DOHH2 (cell line): ENCODE data around the gene ANKS3.
A peak's percentile ranks its signal among the peaks of the same experiment; 100 is the strongest.

Experiments
- H3F3A ChIP-seq: fragments of 200-600 bp; sonication (generic), shearing (Covaris generic); 2 replicates; pipeline ENCODE4 v1.6.0; 2016; ENCODE audit warnings: antibody characterized with exemption, mild to moderate bottlenecking; ENCODE audit not compliant: control insufficient read depth, insufficient read depth
- H3K27ac ChIP-seq: fragments of 200-600 bp; sonication (generic); 2 replicates; pipeline ENCODE4 v1.5.1; 2014; ENCODE audit warnings: low read depth, mild to moderate bottlenecking, low read length, moderate library complexity
- H3K27me3 ChIP-seq: fragments of 200-600 bp; sonication (generic); 2 replicates; pipeline ENCODE4 v1.6.1; 2014; ENCODE audit warnings: mild to moderate bottlenecking, low read length, mixed read lengths; ENCODE audit not compliant: control insufficient read depth
- H3K36me3 ChIP-seq: fragments of 200-600 bp; sonication (generic); 2 replicates; pipeline ENCODE4 v1.6.1; 2014; ENCODE audit warnings: mild to moderate bottlenecking, low read length, moderate library complexity, mixed read lengths; ENCODE audit not compliant: control insufficient read depth
- H3K4me1 ChIP-seq: fragments of 200-600 bp; sonication (generic); 2 replicates; pipeline ENCODE4 v1.6.1; 2014; ENCODE audit warnings: mild to moderate bottlenecking, low read length, mixed read lengths; ENCODE audit not compliant: control insufficient read depth
- H3K4me2 ChIP-seq: fragments of 200-600 bp; sonication (generic); 2 replicates; pipeline ENCODE4 v1.6.0; 2014; ENCODE audit warnings: mild to moderate bottlenecking, low read length, moderate library complexity
- H3K4me3 ChIP-seq: fragments of 200-600 bp; sonication (generic); 2 replicates; pipeline ENCODE4 v1.5.1; 2014; ENCODE audit warnings: mild to moderate bottlenecking, low read length, mixed read lengths
- H3K79me2 ChIP-seq: fragments of 200-600 bp; sonication (generic); 2 replicates; pipeline ENCODE4 v1.6.1; 2014; ENCODE audit warnings: mild to moderate bottlenecking, low read length, mixed read lengths; ENCODE audit not compliant: control insufficient read depth
- H3K9me2 ChIP-seq: fragments of 200-600 bp; sonication (generic); replicated peaks from 2 replicates; pipeline ENCODE4 v1.6.1; 2014; ENCODE audit warnings: mild to moderate bottlenecking, low read length, mixed read lengths; ENCODE audit not compliant: control insufficient read depth
- H3K9me3 ChIP-seq: fragments of 200-600 bp; sonication (generic); 2 replicates; pipeline ENCODE4 v1.6.1; 2014; ENCODE audit warnings: antibody characterized with exemption, low read length, mixed read lengths; ENCODE audit not compliant: control insufficient read depth, insufficient read depth
- H4K20me1 ChIP-seq: fragments of 200-600 bp; sonication (generic); 2 replicates; pipeline ENCODE4 v1.6.0; 2014; ENCODE audit warnings: low read depth, mild to moderate bottlenecking, antibody characterized with exemption, low read length, moderate library complexity; ENCODE audit not compliant: control insufficient read depth, insufficient read depth
- EZH2phosphoT487 ChIP-seq: fragments of 200-600 bp; sonication (generic); IDR thresholded peaks from 2 replicates; pipeline ENCODE4 v1.6.1; 2017; ENCODE audit warnings: borderline replicate concordance, mild to moderate bottlenecking, antibody characterized with exemption, low read length, moderate library complexity, mixed read lengths
- TF ChIP-seq, protein P1 (sequence below): fragments of 200-600 bp; sonication (generic); IDR thresholded peaks from one replicate; pipeline ENCODE4 v1.5.1; 2014; ENCODE audit warnings: antibody characterized with exemption, mild to moderate bottlenecking, low read depth, low read length; ENCODE audit not compliant: poor library complexity, severe bottlenecking

The ANKS3 gene

DNA sequence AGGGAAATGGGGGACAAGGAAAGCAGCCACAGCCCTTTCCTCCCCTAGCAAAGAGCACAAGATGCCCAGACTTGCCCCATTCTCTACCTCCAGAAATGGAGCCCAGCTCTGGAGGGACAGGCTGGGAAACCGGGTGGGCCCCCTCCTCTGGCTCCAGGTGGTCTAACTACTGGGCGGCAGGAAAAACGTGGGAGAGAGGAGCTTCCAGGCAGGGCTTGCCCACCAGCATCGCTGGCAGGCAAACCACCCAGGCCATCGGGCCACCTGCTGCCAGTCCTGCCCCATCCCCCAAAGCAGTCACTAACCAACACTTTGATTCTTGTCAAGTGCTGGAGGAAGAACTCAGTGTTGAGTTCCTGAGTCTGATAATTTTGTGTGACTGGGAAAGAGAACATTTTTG lies 15.6 kb downstream of the ANKS3 start:
- H3K4me3 ChIP-seq = 0 out of 2 replicates have a peak overlapping the region, but pooled peaks have one; percentile 2
- peak overlapping the region; percentile 24 for H3K4me2 ChIP-seq

DNA sequence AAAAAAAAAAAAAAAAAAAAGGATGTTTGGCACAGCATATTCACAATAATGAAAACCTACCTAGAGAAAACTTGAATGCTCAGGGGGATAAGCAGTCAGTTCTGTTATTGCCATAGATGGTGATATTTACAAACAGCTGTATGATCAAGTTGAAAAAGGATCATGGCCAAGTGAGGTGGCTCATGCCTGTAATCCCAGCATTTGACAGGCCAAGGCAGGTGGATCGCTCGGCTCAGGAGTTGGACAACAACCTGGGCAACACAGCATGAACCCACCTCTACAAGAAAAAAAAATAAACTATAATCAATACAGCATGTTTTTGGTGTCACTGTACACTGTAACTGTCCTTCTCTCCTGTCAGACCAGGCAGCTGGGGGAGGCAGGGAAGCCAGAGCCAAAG lies 19.1 kb downstream of the ANKS3 start:
- Histone ChIP-seq H3K79me2 (no peaks in the 10 kb centered on the region), H3F3A (no peaks in the 10 kb centered on the region), H3K27me3 (no peaks in the 10 kb centered on the region), H3K9me3 (no peaks in the 10 kb centered on the region), H4K20me1 (no peaks in the 10 kb centered on the region), H3K36me3 (peaks cover 6% of the 10 kb centered on the region; the same call in 1 of the 2 replicates), H3K4me1 (peaks cover 15% of the 10 kb centered on the region), H3K9me2 (no peaks in the 10 kb centered on the region), H3K4me2 (no peak overlapping the region), H3K27ac (no peak overlapping the region), H3K4me3 (no peak overlapping the region)
- TF ChIP-seq EZH2phosphoT487 = no peak
- TF ChIP-seq, protein P1, sequence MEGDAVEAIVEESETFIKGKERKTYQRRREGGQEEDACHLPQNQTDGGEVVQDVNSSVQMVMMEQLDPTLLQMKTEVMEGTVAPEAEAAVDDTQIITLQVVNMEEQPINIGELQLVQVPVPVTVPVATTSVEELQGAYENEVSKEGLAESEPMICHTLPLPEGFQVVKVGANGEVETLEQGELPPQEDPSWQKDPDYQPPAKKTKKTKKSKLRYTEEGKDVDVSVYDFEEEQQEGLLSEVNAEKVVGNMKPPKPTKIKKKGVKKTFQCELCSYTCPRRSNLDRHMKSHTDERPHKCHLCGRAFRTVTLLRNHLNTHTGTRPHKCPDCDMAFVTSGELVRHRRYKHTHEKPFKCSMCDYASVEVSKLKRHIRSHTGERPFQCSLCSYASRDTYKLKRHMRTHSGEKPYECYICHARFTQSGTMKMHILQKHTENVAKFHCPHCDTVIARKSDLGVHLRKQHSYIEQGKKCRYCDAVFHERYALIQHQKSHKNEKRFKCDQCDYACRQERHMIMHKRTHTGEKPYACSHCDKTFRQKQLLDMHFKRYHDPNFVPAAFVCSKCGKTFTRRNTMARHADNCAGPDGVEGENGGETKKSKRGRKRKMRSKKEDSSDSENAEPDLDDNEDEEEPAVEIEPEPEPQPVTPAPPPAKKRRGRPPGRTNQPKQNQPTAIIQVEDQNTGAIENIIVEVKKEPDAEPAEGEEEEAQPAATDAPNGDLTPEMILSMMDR = no peak

More for the DNA sequence above, 15.6 kb downstream of the ANKS3 start:
- H3K4me1 ChIP-seq = peaks cover 15% of the 10 kb centered on the region
- H3K79me2 ChIP-seq = no peaks in the 10 kb centered on the region
- no peaks in the 10 kb centered on the region for H3K9me2 ChIP-seq
- H4K20me1 ChIP-seq = no peaks in the 10 kb centered on the region
- H3K27ac ChIP-seq = 0 out of 2 replicates have a peak overlapping the region, but pooled peaks have one; percentile 9
- no peaks in the 10 kb centered on the region for H3K27me3 ChIP-seq
- H3K9me3 ChIP-seq = no peaks in the 10 kb centered on the region
- peaks cover 3% of the 10 kb centered on the region; the same call in 1 of the 2 replicates for H3K36me3 ChIP-seq
- TF ChIP-seq, protein P1 = no peak
- no peak for TF ChIP-seq EZH2phosphoT487
- H3F3A ChIP-seq = no peaks in the 10 kb centered on the region

DNA sequence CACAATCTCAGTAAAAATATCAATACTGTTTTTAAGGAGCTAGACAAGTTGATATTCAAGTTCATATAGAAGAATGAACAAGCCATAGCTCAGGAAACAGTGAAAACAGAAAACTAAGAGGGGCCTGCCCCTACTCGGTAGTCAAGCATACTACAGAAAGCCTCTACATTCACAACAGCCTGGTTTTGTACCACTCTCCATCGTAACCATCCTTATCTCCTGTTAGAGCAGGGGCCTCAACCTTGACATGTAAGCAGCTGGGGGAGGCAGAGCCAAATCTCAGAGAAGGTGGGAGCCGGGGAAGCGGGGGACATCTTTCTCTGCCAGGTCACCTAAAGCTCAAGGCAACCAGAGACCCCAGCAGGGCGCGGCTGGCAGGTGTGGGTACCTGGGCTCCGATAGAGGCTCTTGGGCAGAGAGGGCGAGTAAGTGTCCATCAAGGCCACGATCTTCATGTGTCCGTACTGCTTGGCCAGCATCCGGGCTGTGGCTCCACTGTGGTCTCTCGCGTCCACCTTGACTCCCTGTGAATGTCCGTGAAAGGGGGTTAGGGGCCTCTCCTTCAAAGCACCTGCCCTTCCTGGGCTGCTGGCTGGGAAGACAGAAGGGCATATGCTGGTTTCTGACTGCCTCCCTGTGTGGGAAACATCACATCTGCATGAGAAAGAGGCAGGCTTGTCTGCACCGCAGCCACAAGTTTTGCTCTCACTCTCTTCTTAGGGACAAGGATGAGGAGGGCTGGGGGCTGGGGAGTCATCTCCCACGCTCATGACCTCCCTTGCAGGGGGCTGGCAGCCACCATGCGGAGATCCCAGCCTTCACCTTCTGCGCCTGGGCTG lies 20.2 kb downstream of the ANKS3 start:
- H3K9me2 ChIP-seq = no peaks in the 10 kb centered on the region
- H3K27ac ChIP-seq = no peak overlapping the region
- no peak overlapping the region for H3K4me2 ChIP-seq
- H3K79me2 ChIP-seq = no peaks in the 10 kb centered on the region
- no peaks in the 10 kb centered on the region for H3K9me3 ChIP-seq
- no peak for TF ChIP-seq EZH2phosphoT487
- TF ChIP-seq, protein P1 = no peak
- no peak overlapping the region for H3K4me3 ChIP-seq
- H3F3A ChIP-seq = no peaks in the 10 kb centered on the region
- H3K36me3 ChIP-seq = peaks cover 8% of the 10 kb centered on the region
- H4K20me1 ChIP-seq = no peaks in the 10 kb centered on the region
- H3K4me1 ChIP-seq = peaks cover 9% of the 10 kb centered on the region
- H3K27me3 ChIP-seq = no peaks in the 10 kb centered on the region
